ENCODE results near the gene ASB1.

Gene ASB1

DNA sequence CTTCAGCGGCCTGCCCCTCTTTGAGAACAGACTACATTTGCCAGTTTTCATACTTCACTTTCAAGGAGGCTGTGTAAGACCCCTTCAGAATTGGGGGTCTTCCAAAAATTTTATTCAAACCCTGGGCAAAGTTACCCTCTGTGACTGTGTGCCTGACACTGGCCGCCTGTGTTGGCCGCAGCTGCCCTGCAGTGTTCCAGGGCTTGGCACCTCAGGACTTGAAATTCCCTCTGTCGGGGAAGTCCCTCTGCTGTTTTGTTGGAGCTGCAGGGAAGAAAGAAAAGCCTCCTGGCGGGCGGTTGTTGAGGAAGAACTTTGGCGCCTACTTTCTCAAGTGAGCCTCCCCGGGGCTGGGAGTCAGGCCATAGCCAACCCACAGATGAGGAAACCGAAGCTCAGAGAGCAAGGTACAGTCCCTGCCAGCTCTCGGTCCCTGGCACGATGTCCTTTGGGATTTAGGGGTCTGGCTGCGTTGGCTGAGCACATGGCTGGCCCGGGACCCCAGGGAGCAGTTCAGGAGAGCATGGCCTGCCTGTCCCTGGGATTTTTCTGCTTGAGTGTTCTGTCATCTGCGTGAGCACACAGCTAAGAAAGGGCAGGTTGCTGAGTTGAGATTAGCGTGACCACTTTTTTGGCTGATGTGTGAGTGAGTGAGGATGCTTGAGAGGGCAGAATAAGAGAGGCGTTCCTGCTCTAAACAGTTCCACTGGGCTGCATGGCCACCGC, 17.9 kb upstream of the ASB1 start:
- Histone ChIP-seq H3K9me2 (replicated peaks; ENCODE audit: insufficient read depth, low read length) (no peaks in the 10 kb centered on the region), H3K9ac (ENCODE audit: low read length) (no peak overlapping the region), H3K27ac (ENCODE audit: low read depth, low read length) (no peak overlapping the region), H3K79me2 (ENCODE audit: insufficient read depth, low read length) (no peaks in the 10 kb centered on the region), H3F3A (ENCODE audit: insufficient read depth) (no peaks in the 10 kb centered on the region), H3K4me2 (ENCODE audit: low read depth, low read length, poor library complexity, severe bottlenecking) (no peak overlapping the region), H2AFZ (ENCODE audit: low read depth, low read length, severe bottlenecking) (no peak overlapping the region), H3K27me3 (ENCODE audit: low read length) (no peaks in the 10 kb centered on the region; the same call in 1 of the 2 replicates), H3K4me3 (ENCODE audit: insufficient read depth, low read length, poor library complexity, severe bottlenecking) (no peak overlapping the region), H3K9me3 (ENCODE audit: insufficient read depth, low read length) (no peaks in the 10 kb centered on the region), H4K20me1 (ENCODE audit: low read depth, low read length) (no peaks in the 10 kb centered on the region), H3K36me3 (ENCODE audit: low read length) (no peaks in the 10 kb centered on the region)
- TF ChIP-seq EZH2phosphoT487 (conservative IDR thresholded peaks at IDR 0.05; ENCODE audit: low read length) = no peak
- TF ChIP-seq, protein P1, sequence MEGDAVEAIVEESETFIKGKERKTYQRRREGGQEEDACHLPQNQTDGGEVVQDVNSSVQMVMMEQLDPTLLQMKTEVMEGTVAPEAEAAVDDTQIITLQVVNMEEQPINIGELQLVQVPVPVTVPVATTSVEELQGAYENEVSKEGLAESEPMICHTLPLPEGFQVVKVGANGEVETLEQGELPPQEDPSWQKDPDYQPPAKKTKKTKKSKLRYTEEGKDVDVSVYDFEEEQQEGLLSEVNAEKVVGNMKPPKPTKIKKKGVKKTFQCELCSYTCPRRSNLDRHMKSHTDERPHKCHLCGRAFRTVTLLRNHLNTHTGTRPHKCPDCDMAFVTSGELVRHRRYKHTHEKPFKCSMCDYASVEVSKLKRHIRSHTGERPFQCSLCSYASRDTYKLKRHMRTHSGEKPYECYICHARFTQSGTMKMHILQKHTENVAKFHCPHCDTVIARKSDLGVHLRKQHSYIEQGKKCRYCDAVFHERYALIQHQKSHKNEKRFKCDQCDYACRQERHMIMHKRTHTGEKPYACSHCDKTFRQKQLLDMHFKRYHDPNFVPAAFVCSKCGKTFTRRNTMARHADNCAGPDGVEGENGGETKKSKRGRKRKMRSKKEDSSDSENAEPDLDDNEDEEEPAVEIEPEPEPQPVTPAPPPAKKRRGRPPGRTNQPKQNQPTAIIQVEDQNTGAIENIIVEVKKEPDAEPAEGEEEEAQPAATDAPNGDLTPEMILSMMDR (IDR thresholded peaks at IDR 0.05; ENCODE audit: insufficient read depth, low read length, poor library complexity, severe bottlenecking) = no peak

DNA sequence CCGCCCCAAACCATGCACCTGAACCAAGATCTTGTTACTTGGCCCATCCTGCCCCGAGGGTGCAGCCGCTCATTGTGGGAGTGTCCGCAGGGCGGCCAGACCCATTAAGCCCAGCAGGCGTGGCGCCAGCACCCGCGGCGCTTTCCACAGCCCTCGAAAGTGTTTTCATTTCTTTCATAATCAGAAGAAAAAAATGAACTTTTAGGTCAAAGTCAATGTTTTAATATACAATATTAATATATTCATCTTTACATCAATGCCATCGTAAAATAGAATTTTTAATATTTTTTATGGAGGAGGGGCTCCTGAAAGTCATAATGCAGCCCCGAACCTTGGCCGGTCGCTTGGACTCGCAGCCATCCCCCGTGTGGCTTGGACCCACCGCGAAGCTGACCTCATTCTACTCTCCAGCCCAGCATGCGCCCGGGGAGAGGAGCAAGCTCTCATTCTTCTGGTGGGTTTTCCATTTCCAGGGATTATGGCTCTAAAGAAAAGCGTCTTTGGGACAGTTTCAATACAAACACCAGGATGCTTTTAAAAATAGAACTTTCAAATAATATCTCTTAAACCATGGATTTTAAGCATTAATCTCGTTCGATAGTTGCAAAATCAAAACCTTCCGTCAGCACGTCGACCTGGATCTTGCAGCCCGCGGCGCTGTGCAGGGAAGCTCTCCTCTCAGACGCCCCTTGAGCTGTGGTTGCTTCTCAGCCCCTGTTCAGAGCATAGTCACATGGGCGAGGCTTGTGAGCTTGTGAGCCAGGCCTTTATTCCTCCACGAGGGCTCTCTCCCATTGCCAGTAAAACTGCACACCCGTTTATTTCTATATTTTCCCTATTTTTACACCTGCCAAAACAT, 17.2 kb upstream of the ASB1 start:
- no peak overlapping the region for H3K4me2 ChIP-seq (ENCODE audit: low read depth, low read length, poor library complexity, severe bottlenecking)
- H3K9me3 ChIP-seq (ENCODE audit: insufficient read depth, low read length) = no peaks in the 10 kb centered on the region
- no peak overlapping the region for H2AFZ ChIP-seq (ENCODE audit: low read depth, low read length, severe bottlenecking)
- no peak overlapping the region for H3K27ac ChIP-seq (ENCODE audit: low read depth, low read length)
- no peaks in the 10 kb centered on the region for H3K36me3 ChIP-seq (ENCODE audit: low read length)
- TF ChIP-seq EZH2phosphoT487 (conservative IDR thresholded peaks at IDR 0.05; ENCODE audit: low read length) = no peak
- no peak overlapping the region for H3K9ac ChIP-seq (ENCODE audit: low read length)
- no peaks in the 10 kb centered on the region for H4K20me1 ChIP-seq (ENCODE audit: low read depth, low read length)
- H3K79me2 ChIP-seq (ENCODE audit: insufficient read depth, low read length) = no peaks in the 10 kb centered on the region
- no peaks in the 10 kb centered on the region; the same call in 1 of the 2 replicates for H3K27me3 ChIP-seq (ENCODE audit: low read length)
- no peak overlapping the region for H3K4me3 ChIP-seq (ENCODE audit: insufficient read depth, low read length, poor library complexity, severe bottlenecking)
- H3F3A ChIP-seq (ENCODE audit: insufficient read depth) = no peaks in the 10 kb centered on the region
- no peaks in the 10 kb centered on the region for H3K9me2 ChIP-seq (replicated peaks; ENCODE audit: insufficient read depth, low read length)

DNA sequence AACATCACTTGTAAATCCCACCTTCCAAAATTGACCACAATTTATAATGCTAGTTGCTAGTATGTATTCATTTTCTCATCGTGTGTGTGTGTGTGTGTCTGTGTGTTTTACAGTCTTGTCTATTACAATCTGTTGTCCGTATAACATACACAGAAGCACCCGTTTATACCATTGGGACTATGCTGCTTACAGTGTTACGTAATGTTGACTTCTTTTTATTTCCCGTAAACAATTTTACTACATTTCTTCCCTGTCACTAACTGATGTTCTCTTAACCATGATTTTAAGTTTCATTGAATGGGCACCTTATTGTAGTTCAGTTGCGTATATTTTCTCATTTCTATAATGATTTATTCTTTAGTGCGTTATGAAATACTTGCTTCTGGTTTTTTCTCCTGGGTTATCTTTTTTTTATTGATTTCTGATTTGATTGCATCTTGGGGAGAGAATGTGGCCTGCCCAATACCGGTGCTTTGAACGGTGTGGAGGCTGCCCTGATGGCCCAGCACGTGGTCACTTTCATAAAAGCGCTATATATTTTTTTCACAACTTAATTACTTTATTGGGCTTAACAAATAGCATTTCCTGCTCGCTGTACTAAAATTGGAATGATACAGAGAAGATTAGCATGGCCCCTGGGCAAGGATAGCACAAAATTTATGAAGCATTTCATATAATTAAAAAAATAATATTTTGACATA, 14.5 kb upstream of the ASB1 start:
- TF ChIP-seq, protein P1 (IDR thresholded peaks at IDR 0.05; ENCODE audit: insufficient read depth, low read length, poor library complexity, severe bottlenecking) = no peak
- no peak for TF ChIP-seq EZH2phosphoT487 (conservative IDR thresholded peaks at IDR 0.05; ENCODE audit: low read length)
- no peak overlapping the region for H3K4me3 ChIP-seq (ENCODE audit: insufficient read depth, low read length, poor library complexity, severe bottlenecking)
- H3K27ac ChIP-seq (ENCODE audit: low read depth, low read length) = no peak overlapping the region
- H3K4me2 ChIP-seq (ENCODE audit: low read depth, low read length, poor library complexity, severe bottlenecking) = no peak overlapping the region
- no peaks in the 10 kb centered on the region for H4K20me1 ChIP-seq (ENCODE audit: low read depth, low read length)
- peaks cover 20% of the 10 kb centered on the region for H3K9me3 ChIP-seq (ENCODE audit: insufficient read depth, low read length)
- no peaks in the 10 kb centered on the region; the same call in 1 of the 2 replicates for H3K27me3 ChIP-seq (ENCODE audit: low read length)
- no peaks in the 10 kb centered on the region for H3K9me2 ChIP-seq (replicated peaks; ENCODE audit: insufficient read depth, low read length)
- H3K9ac ChIP-seq (ENCODE audit: low read length) = no peak overlapping the region
- H3K36me3 ChIP-seq (ENCODE audit: low read length) = no peaks in the 10 kb centered on the region
- no peaks in the 10 kb centered on the region for H3K79me2 ChIP-seq (ENCODE audit: insufficient read depth, low read length)
- H3F3A ChIP-seq (ENCODE audit: insufficient read depth) = no peaks in the 10 kb centered on the region
- H2AFZ ChIP-seq (ENCODE audit: low read depth, low read length, severe bottlenecking) = no peak overlapping the region

Measured in SU-DHL-6 (cell line).